Activated naive CD8-positive, alpha-beta T cell (primary cell): ENCODE data around the gene FAM168A.

Experiments used
- H3K27ac Mint-ChIP-seq: one replicate; pipeline ENCODE4 v1.8.0; 2021; ENCODE audit warnings: mixed read lengths
- H3K27me3 Mint-ChIP-seq: one replicate; pipeline ENCODE4 v1.8.0; 2021; ENCODE audit warnings: mixed read lengths
- H3K36me3 Mint-ChIP-seq: one replicate; pipeline ENCODE4 v1.8.0; 2021; ENCODE audit warnings: mixed read lengths
- H3K4me1 Mint-ChIP-seq: one replicate; pipeline ENCODE4 v1.8.0; 2021; ENCODE audit warnings: low read depth, mixed read lengths
- H3K4me3 Mint-ChIP-seq: one replicate; pipeline ENCODE4 v1.8.0; 2021; ENCODE audit warnings: mild to moderate bottlenecking, mixed read lengths
- H3K9me3 Mint-ChIP-seq: one replicate; pipeline ENCODE4 v1.8.0; 2021; ENCODE audit warnings: low read depth, mixed read lengths

The FAM168A gene

GRCh38 chr11:73528013-73528412 is 69.9 kb downstream of the FAM168A start:
- Mint-ChIP-seq H3K9me3 (no peaks in the 10 kb centered on the region), H3K4me3 (no peak overlapping the region), H3K27ac (no peak overlapping the region), H3K36me3 (peaks cover 7% of the 10 kb centered on the region), H3K4me1 (peaks cover 51% of the 10 kb centered on the region), H3K27me3 (no peaks in the 10 kb centered on the region)

GRCh38 chr11:73525611-73526010 is 72.3 kb downstream of the FAM168A start:
- no peak overlapping the region for H3K27ac Mint-ChIP-seq
- no peak overlapping the region for H3K4me3 Mint-ChIP-seq
- no peaks in the 10 kb centered on the region for H3K27me3 Mint-ChIP-seq
- H3K4me1 Mint-ChIP-seq: peaks cover 52% of the 10 kb centered on the region
- peaks cover 12% of the 10 kb centered on the region for H3K36me3 Mint-ChIP-seq
- H3K9me3 Mint-ChIP-seq: no peaks in the 10 kb centered on the region

- Mint-ChIP-seq H3K4me1 (peaks cover 53% of the 10 kb centered on the region), H3K36me3 (peaks cover 12% of the 10 kb centered on the region), H3K27ac (no peak overlapping the region), H3K4me3 (no peak overlapping the region), H3K9me3 (no peaks in the 10 kb centered on the region), H3K27me3 (no peaks in the 10 kb centered on the region)
These were observed 73.1 kb downstream of the FAM168A start for GRCh38 chr11:73524774-73525173.

- Mint-ChIP-seq H3K27ac (peak overlapping the region; percentile 74), H3K36me3 (peaks cover 16% of the 10 kb centered on the region), H3K9me3 (no peaks in the 10 kb centered on the region), H3K27me3 (no peaks in the 10 kb centered on the region), H3K4me1 (peaks cover 32% of the 10 kb centered on the region), H3K4me3 (peak overlapping the region; percentile 39)
These were observed 76.3 kb downstream of the FAM168A start for GRCh38 chr11:73521621-73522020.

- Mint-ChIP-seq H3K4me3 (peak overlapping the region; percentile 4), H3K27ac (peak overlapping the region; percentile 35), H3K9me3 (no peaks in the 10 kb centered on the region), H3K27me3 (no peaks in the 10 kb centered on the region), H3K4me1 (peaks cover 26% of the 10 kb centered on the region), H3K36me3 (peaks cover 18% of the 10 kb centered on the region)
These were observed 77.4 kb downstream of the FAM168A start for GRCh38 chr11:73520353-73521061.

GRCh38 chr11:73519266-73519665 is 78.6 kb downstream of the FAM168A start:
- no peaks in the 10 kb centered on the region for H3K27me3 Mint-ChIP-seq
- peaks cover 26% of the 10 kb centered on the region for H3K4me1 Mint-ChIP-seq
- H3K9me3 Mint-ChIP-seq: no peaks in the 10 kb centered on the region
- peak overlapping the region; percentile 51 for H3K27ac Mint-ChIP-seq
- peaks cover 14% of the 10 kb centered on the region for H3K36me3 Mint-ChIP-seq
- no peak overlapping the region for H3K4me3 Mint-ChIP-seq

GRCh38 chr11:73518195-73518594 is 79.7 kb downstream of the FAM168A start:
- Mint-ChIP-seq H3K27ac (no peak overlapping the region), H3K4me1 (peaks cover 22% of the 10 kb centered on the region), H3K4me3 (no peak overlapping the region), H3K9me3 (no peaks in the 10 kb centered on the region), H3K27me3 (no peaks in the 10 kb centered on the region), H3K36me3 (peaks cover 10% of the 10 kb centered on the region)

GRCh38 chr11:73516080-73516479 is 81.8 kb downstream of the FAM168A start:
- peaks cover 6% of the 10 kb centered on the region for H3K36me3 Mint-ChIP-seq
- no peak overlapping the region for H3K4me3 Mint-ChIP-seq
- no peaks in the 10 kb centered on the region for H3K27me3 Mint-ChIP-seq
- H3K4me1 Mint-ChIP-seq: peaks cover 12% of the 10 kb centered on the region
- H3K9me3 Mint-ChIP-seq: no peaks in the 10 kb centered on the region
- no peak overlapping the region for H3K27ac Mint-ChIP-seq

- Mint-ChIP-seq H3K27ac (no peak overlapping the region), H3K9me3 (peaks cover 4% of the 10 kb centered on the region), H3K4me3 (no peak overlapping the region), H3K27me3 (no peaks in the 10 kb centered on the region), H3K4me1 (peaks cover 2% of the 10 kb centered on the region), H3K36me3 (peaks cover 11% of the 10 kb centered on the region)
These were observed 84.2 kb downstream of the FAM168A start for GRCh38 chr11:73513707-73514106.

- no peak overlapping the region for H3K4me3 Mint-ChIP-seq
- H3K27ac Mint-ChIP-seq: no peak overlapping the region
- no peaks in the 10 kb centered on the region for H3K27me3 Mint-ChIP-seq
- peaks cover 8% of the 10 kb centered on the region for H3K4me1 Mint-ChIP-seq
- peaks cover 4% of the 10 kb centered on the region for H3K9me3 Mint-ChIP-seq
- peaks cover 9% of the 10 kb centered on the region for H3K36me3 Mint-ChIP-seq
These were observed 87.0 kb downstream of the FAM168A start for GRCh38 chr11:73510877-73511276.

- H3K27me3 Mint-ChIP-seq: no peaks in the 10 kb centered on the region
- H3K27ac Mint-ChIP-seq: no peak overlapping the region
- H3K36me3 Mint-ChIP-seq: peaks cover 9% of the 10 kb centered on the region
- peaks cover 4% of the 10 kb centered on the region for H3K9me3 Mint-ChIP-seq
- H3K4me1 Mint-ChIP-seq: peaks cover 11% of the 10 kb centered on the region
- no peak overlapping the region for H3K4me3 Mint-ChIP-seq
These were observed 87.8 kb downstream of the FAM168A start for GRCh38 chr11:73510106-73510505.

GRCh38 chr11:73509188-73509587 is 88.7 kb downstream of the FAM168A start:
- no peaks in the 10 kb centered on the region for H3K27me3 Mint-ChIP-seq
- no peak overlapping the region for H3K27ac Mint-ChIP-seq
- peaks cover 4% of the 10 kb centered on the region for H3K9me3 Mint-ChIP-seq
- no peak overlapping the region for H3K4me3 Mint-ChIP-seq
- H3K4me1 Mint-ChIP-seq: peaks cover 14% of the 10 kb centered on the region
- peaks cover 13% of the 10 kb centered on the region for H3K36me3 Mint-ChIP-seq

- H3K36me3 Mint-ChIP-seq: peaks cover 19% of the 10 kb centered on the region
- peaks cover 18% of the 10 kb centered on the region for H3K4me1 Mint-ChIP-seq
- peaks cover 4% of the 10 kb centered on the region for H3K9me3 Mint-ChIP-seq
- H3K27ac Mint-ChIP-seq: no peak overlapping the region
- no peak overlapping the region for H3K4me3 Mint-ChIP-seq
- no peaks in the 10 kb centered on the region for H3K27me3 Mint-ChIP-seq
These were observed 89.4 kb downstream of the FAM168A start for GRCh38 chr11:73508243-73509176.

- Mint-ChIP-seq H3K9me3 (peaks cover 4% of the 10 kb centered on the region), H3K36me3 (peaks cover 19% of the 10 kb centered on the region), H3K27ac (no peak overlapping the region), H3K4me1 (peaks cover 32% of the 10 kb centered on the region), H3K4me3 (no peak overlapping the region), H3K27me3 (no peaks in the 10 kb centered on the region)
These were observed 90.8 kb downstream of the FAM168A start for GRCh38 chr11:73507086-73507485.

GRCh38 chr11:73506038-73506437 is 91.9 kb downstream of the FAM168A start:
- H3K27me3 Mint-ChIP-seq: no peaks in the 10 kb centered on the region
- peaks cover 39% of the 10 kb centered on the region for H3K4me1 Mint-ChIP-seq
- no peak overlapping the region for H3K4me3 Mint-ChIP-seq
- H3K9me3 Mint-ChIP-seq: peaks cover 4% of the 10 kb centered on the region
- no peak overlapping the region for H3K27ac Mint-ChIP-seq
- H3K36me3 Mint-ChIP-seq: peaks cover 19% of the 10 kb centered on the region
